ENCODE data around the gene VDR. TPM values are rescaled to one million over a fixed set of nuclear protein-coding genes. Genes with fewer than 3 reads are reported as not detected.
A peak's percentile ranks its signal among the peaks of the same experiment; 100 is the strongest.

VDR gene
- total and polyA plus RNA-seq, 2 experiments from 2014 or later = 23.9 to 30.5 TPM

- in situ Hi-C loops (cut with MboI) = no loop called here
- Histone ChIP-seq H4K20me1 (ENCODE audit: insufficient read depth) (no peaks in the 10 kb centered on the region), H3K9me2 (ENCODE audit: insufficient read depth) (no peaks in the 10 kb centered on the region), H3K9me3 (ENCODE audit: low read depth) (no peaks in the 10 kb centered on the region), H3K4me1 (ENCODE audit: insufficient read depth) (no peaks in the 10 kb centered on the region), H3K36me3 (ENCODE audit: low read depth) (peaks cover 29% of the 10 kb centered on the region), H3K27me3 (replicated peaks; ENCODE audit: insufficient read depth) (no peaks in the 10 kb centered on the region), H3F3A (ENCODE audit: insufficient read depth) (no peaks in the 10 kb centered on the region), H3K27ac (no peak overlapping the region), H3K4me3 (no peak overlapping the region), H2AFZ (no peak overlapping the region), H3K4me2 (ENCODE audit: unreplicated experiment) (no peak overlapping the region), H3K79me2 (ENCODE audit: insufficient read depth) (no peaks in the 10 kb centered on the region), H3K9ac (no peak overlapping the region)
- no peak for DNase-seq
- TF ChIP-seq EZH2 (IDR thresholded peaks at IDR 0.05; ENCODE audit: insufficient read depth, poor library complexity, severe bottlenecking) = no peak
- TF ChIP-seq EZH2phosphoT487 (IDR thresholded peaks at IDR 0.05; ENCODE audit: insufficient read depth, low read depth) = no peak
- WGBS, 2 experiments (ENCODE audit: low coverage in 1 of 2, low lambda C conversion rate in 2 of 2, missing lambda C conversion rate in 2 of 2) = 38 to 58% methylated on average over 2 of the region's 2 CpGs
Observed at GRCh38 chr12:47855502-47855901, 49.3 kb downstream of the VDR start.

GRCh38 chr12:47854531-47854930, 50.3 kb downstream of the VDR start:
- H3K27me3 ChIP-seq (replicated peaks; ENCODE audit: insufficient read depth) = no peaks in the 10 kb centered on the region
- 84 to 93% methylated on average over 5 of the region's 5 CpGs for WGBS, 2 experiments (ENCODE audit: low coverage in 1 of 2, low lambda C conversion rate in 2 of 2, missing lambda C conversion rate in 2 of 2)
- no peaks in the 10 kb centered on the region for H3K79me2 ChIP-seq (ENCODE audit: insufficient read depth)
- no peaks in the 10 kb centered on the region for H3K9me2 ChIP-seq (ENCODE audit: insufficient read depth)
- H3K9ac ChIP-seq = no peak overlapping the region
- no peak overlapping the region for H3K4me2 ChIP-seq (ENCODE audit: unreplicated experiment)
- no peak overlapping the region for H2AFZ ChIP-seq
- in situ Hi-C loops (cut with MboI) = no loop called here
- no peak overlapping the region for H3K4me3 ChIP-seq
- no peaks in the 10 kb centered on the region for H3K4me1 ChIP-seq (ENCODE audit: insufficient read depth)
- TF ChIP-seq EZH2phosphoT487 (IDR thresholded peaks at IDR 0.05; ENCODE audit: insufficient read depth, low read depth) (no peak), EZH2 (IDR thresholded peaks at IDR 0.05; ENCODE audit: insufficient read depth, poor library complexity, severe bottlenecking) (no peak)
- H3K9me3 ChIP-seq (ENCODE audit: low read depth) = no peaks in the 10 kb centered on the region
- no peak overlapping the region for H3K27ac ChIP-seq
- H4K20me1 ChIP-seq (ENCODE audit: insufficient read depth) = no peaks in the 10 kb centered on the region
- H3F3A ChIP-seq (ENCODE audit: insufficient read depth) = no peaks in the 10 kb centered on the region
- DNase-seq = no peak
- peaks cover 24% of the 10 kb centered on the region for H3K36me3 ChIP-seq (ENCODE audit: low read depth)

- Histone ChIP-seq H3K36me3 (ENCODE audit: low read depth) (peaks cover 24% of the 10 kb centered on the region), H3K27me3 (replicated peaks; ENCODE audit: insufficient read depth) (no peaks in the 10 kb centered on the region), H2AFZ (no peak overlapping the region), H4K20me1 (ENCODE audit: insufficient read depth) (no peaks in the 10 kb centered on the region), H3K27ac (no peak overlapping the region), H3K9me2 (ENCODE audit: insufficient read depth) (no peaks in the 10 kb centered on the region), H3K4me2 (ENCODE audit: unreplicated experiment) (no peak overlapping the region), H3K79me2 (ENCODE audit: insufficient read depth) (no peaks in the 10 kb centered on the region), H3F3A (ENCODE audit: insufficient read depth) (no peaks in the 10 kb centered on the region), H3K9ac (no peak overlapping the region), H3K4me1 (ENCODE audit: insufficient read depth) (no peaks in the 10 kb centered on the region), H3K9me3 (ENCODE audit: low read depth) (no peaks in the 10 kb centered on the region), H3K4me3 (no peak overlapping the region)
- DNase-seq = no peak
- TF ChIP-seq EZH2phosphoT487 (IDR thresholded peaks at IDR 0.05; ENCODE audit: insufficient read depth, low read depth) (no peak), EZH2 (IDR thresholded peaks at IDR 0.05; ENCODE audit: insufficient read depth, poor library complexity, severe bottlenecking) (no peak)
- 61 to 63% methylated on average over 10 of the region's 10 CpGs for WGBS, 2 experiments (ENCODE audit: low coverage in 1 of 2, low lambda C conversion rate in 2 of 2, missing lambda C conversion rate in 2 of 2)
- in situ Hi-C loops (cut with MboI) = no loop called here
Observed at GRCh38 chr12:47852096-47852571, 52.7 kb downstream of the VDR start.

- Histone ChIP-seq H2AFZ (no peak overlapping the region), H3K9me2 (ENCODE audit: insufficient read depth) (no peaks in the 10 kb centered on the region), H3F3A (ENCODE audit: insufficient read depth) (no peaks in the 10 kb centered on the region), H3K27me3 (replicated peaks; ENCODE audit: insufficient read depth) (no peaks in the 10 kb centered on the region), H3K27ac (no peak overlapping the region), H3K4me3 (no peak overlapping the region), H3K4me2 (ENCODE audit: unreplicated experiment) (no peak overlapping the region), H3K9me3 (ENCODE audit: low read depth) (no peaks in the 10 kb centered on the region), H4K20me1 (ENCODE audit: insufficient read depth) (no peaks in the 10 kb centered on the region), H3K36me3 (ENCODE audit: low read depth) (peaks cover 25% of the 10 kb centered on the region), H3K9ac (no peak overlapping the region), H3K79me2 (ENCODE audit: insufficient read depth) (no peaks in the 10 kb centered on the region), H3K4me1 (ENCODE audit: insufficient read depth) (no peaks in the 10 kb centered on the region)
- peak; percentile 16 for DNase-seq
- WGBS, 2 experiments (ENCODE audit: low coverage in 1 of 2, low lambda C conversion rate in 2 of 2, missing lambda C conversion rate in 2 of 2) = 63 to 67% methylated on average over 3 of the region's 3 CpGs
- no peak for TF ChIP-seq EZH2 (IDR thresholded peaks at IDR 0.05; ENCODE audit: insufficient read depth, poor library complexity, severe bottlenecking)
- no peak for TF ChIP-seq EZH2phosphoT487 (IDR thresholded peaks at IDR 0.05; ENCODE audit: insufficient read depth, low read depth)
- in situ Hi-C loops (cut with MboI) = no loop called here
Observed at GRCh38 chr12:47851303-47851952, 53.4 kb downstream of the VDR start.

Measured in GM23248 (cell line).